ENCODE data around the gene THAP3.

The THAP3 gene

GRCh38 chr1:6675941-6676340 is 51.3 kb downstream of the THAP3 start:
- Histone ChIP-seq H3K27me3 (ENCODE audit: control insufficient read depth, insufficient read depth, low read length, poor library complexity, severe bottlenecking) (no peaks in the 10 kb centered on the region), H3K36me3 (ENCODE audit: control insufficient read depth, insufficient read depth, low read length) (peaks cover 42% of the 10 kb centered on the region)
- WGBS, 2 experiments = 99 to 100% methylated on average over 1 to 2 of the region's 2 CpGs

More at GRCh38 chr1:6675941-6676340, 51.3 kb downstream of the THAP3 start:
- Histone ChIP-seq H3K9me3 (ENCODE audit: control insufficient read depth, low read length) (no peaks in the 10 kb centered on the region), H3K4me1 (ENCODE audit: control insufficient read depth, insufficient read depth, low read length) (no peaks in the 10 kb centered on the region), H3K27ac (ENCODE audit: insufficient read depth, low read depth, low read length, poor library complexity, severe bottlenecking) (no peak overlapping the region), H3K4me3 (ENCODE audit: insufficient read depth, low read depth, low read length) (no peak overlapping the region)
